ENCODE measurements around the gene AWAT2.

GRCh38 chrX:70054391-70054790 lies 4.7 kb upstream of the AWAT2 start:
- TF ChIP-seq, protein P1, sequence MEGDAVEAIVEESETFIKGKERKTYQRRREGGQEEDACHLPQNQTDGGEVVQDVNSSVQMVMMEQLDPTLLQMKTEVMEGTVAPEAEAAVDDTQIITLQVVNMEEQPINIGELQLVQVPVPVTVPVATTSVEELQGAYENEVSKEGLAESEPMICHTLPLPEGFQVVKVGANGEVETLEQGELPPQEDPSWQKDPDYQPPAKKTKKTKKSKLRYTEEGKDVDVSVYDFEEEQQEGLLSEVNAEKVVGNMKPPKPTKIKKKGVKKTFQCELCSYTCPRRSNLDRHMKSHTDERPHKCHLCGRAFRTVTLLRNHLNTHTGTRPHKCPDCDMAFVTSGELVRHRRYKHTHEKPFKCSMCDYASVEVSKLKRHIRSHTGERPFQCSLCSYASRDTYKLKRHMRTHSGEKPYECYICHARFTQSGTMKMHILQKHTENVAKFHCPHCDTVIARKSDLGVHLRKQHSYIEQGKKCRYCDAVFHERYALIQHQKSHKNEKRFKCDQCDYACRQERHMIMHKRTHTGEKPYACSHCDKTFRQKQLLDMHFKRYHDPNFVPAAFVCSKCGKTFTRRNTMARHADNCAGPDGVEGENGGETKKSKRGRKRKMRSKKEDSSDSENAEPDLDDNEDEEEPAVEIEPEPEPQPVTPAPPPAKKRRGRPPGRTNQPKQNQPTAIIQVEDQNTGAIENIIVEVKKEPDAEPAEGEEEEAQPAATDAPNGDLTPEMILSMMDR (IDR thresholded peaks at IDR 0.05; ENCODE audit: low read depth, low read length), result no peak
- no peak for TF ChIP-seq EZH2phosphoT487 (IDR thresholded peaks at IDR 0.05; ENCODE audit: low read depth)

Measured in OCI-LY3 (cell line).